ENCODE measurements around the gene FOXB1. TPM values are rescaled to one million over a fixed set of nuclear protein-coding genes. Genes with fewer than 3 reads are reported as not detected.

Gene FOXB1
- total and polyA plus RNA-seq, 9 of the 15 experiments (the other 6 are each of a cell fraction or from before 2014, with no cell fraction given): not detected

DNA sequence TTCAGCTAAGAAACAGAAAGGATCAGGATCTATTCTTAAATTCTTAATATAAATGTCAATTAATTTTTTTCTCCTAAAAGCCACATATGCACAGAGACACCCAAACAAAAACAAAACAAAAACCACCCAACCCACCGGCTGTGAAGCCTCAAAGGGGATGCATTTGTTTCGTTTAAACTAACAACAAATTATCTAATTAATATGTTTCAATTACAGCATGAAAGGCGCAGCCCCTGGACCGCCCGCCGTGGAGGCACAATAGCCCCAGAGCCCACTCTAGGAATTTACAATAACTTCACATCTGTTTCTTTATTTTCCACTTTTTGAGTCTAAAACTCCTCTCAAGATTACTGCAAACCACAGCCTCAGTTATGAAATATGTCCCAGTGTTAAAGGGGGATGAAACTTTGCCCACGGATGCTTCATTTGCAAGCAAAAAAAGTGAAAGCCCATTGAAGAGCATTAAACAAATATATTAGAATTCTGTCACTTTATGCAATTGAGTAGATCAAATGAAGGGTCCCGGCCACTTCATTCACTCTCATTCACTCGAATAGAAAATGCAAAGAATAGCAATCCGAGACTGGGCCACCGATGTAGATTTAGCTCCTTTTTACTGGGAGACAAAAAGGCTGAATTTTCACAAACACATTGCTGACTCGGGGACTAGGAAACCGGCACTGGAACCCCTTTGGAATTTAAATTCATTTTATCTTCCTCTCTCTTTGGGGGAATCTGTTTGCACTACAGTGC lies 6.0 kb downstream of the FOXB1 start:
- Histone ChIP-seq H3K27ac (ENCODE audit: extremely low read depth, low read depth, low read length) (no peak overlapping the region), H3K4me3 (no peak overlapping the region), H3K79me2 (ENCODE audit: control insufficient read depth, insufficient read depth, low read length) (no peaks in the 10 kb centered on the region), H3K4me2 (ENCODE audit: insufficient read depth, low read length) (no peak overlapping the region), H3K9me1 (ENCODE audit: control insufficient read depth, insufficient read depth, low read length) (no peaks in the 10 kb centered on the region), H3K27me3 (ENCODE audit: control insufficient read depth in 2 of 2, insufficient read depth in 2 of 2, low read length in 2 of 2) (peaks cover 0 to 10% of the 10 kb centered on the region in 2 experiments; a peak in 3 of 5 replicates), H2AFZ (ENCODE audit: low read depth, low read length) (no peak overlapping the region), H3K36me3 (ENCODE audit: control insufficient read depth, insufficient read depth, low read length) (no peaks in the 10 kb centered on the region), H3K9me3 (replicated peaks; ENCODE audit: control insufficient read depth, insufficient read depth, low read depth, low read length) (no peaks in the 10 kb centered on the region), H3K9ac (ENCODE audit: insufficient read depth in 1 of 2, low read depth in 2 of 2, low read length in 2 of 2) (no peak overlapping the region), H4K20me1 (replicated peaks; ENCODE audit: control insufficient read depth, insufficient read depth, low read length) (no peaks in the 10 kb centered on the region), H3K4me1 (replicated peaks in 1 of 2; ENCODE audit: control insufficient read depth in 2 of 2, insufficient read depth in 2 of 2, low read length in 2 of 2) (peaks cover 0 to 12% of the 10 kb centered on the region in 2 experiments; a peak in 2 of 5 replicates)
- in situ Hi-C loops (cut with MboI) (no loop called here), intact Hi-C loops (cut with micrococcal nuclease) (no loop called here)
- BruUV-seq (replicated peaks): no TSS peak
- DNase-seq (ENCODE audit: extremely low read depth in 1 of 4, low spot score in 3 of 4) (no peak), FAIRE-seq (no peak), ATAC-seq (no peak)
- TF ChIP-seq TAF9B (IDR thresholded peaks at IDR 0.05; ENCODE audit: partially characterized antibody): no peak
- no peak for TF ChIP-seq HDGF (IDR thresholded peaks at IDR 0.05)
- TF ChIP-seq, protein P1, sequence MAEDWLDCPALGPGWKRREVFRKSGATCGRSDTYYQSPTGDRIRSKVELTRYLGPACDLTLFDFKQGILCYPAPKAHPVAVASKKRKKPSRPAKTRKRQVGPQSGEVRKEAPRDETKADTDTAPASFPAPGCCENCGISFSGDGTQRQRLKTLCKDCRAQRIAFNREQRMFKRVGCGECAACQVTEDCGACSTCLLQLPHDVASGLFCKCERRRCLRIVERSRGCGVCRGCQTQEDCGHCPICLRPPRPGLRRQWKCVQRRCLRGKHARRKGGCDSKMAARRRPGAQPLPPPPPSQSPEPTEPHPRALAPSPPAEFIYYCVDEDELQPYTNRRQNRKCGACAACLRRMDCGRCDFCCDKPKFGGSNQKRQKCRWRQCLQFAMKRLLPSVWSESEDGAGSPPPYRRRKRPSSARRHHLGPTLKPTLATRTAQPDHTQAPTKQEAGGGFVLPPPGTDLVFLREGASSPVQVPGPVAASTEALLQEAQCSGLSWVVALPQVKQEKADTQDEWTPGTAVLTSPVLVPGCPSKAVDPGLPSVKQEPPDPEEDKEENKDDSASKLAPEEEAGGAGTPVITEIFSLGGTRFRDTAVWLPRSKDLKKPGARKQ (CRISPR knock-in tag; IDR thresholded peaks at IDR 0.05): no peak
- TF ChIP-seq ZNF586 (CRISPR knock-in tag; conservative IDR thresholded peaks at IDR 0.05): no peak
- TF ChIP-seq TCF7 (IDR thresholded peaks at IDR 0.05; ENCODE audit: borderline replicate concordance): no peak
- TF ChIP-seq, protein P2, sequence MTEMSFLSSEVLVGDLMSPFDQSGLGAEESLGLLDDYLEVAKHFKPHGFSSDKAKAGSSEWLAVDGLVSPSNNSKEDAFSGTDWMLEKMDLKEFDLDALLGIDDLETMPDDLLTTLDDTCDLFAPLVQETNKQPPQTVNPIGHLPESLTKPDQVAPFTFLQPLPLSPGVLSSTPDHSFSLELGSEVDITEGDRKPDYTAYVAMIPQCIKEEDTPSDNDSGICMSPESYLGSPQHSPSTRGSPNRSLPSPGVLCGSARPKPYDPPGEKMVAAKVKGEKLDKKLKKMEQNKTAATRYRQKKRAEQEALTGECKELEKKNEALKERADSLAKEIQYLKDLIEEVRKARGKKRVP (CRISPR knock-in tag; IDR thresholded peaks at IDR 0.05): no peak
- ChIA-PET CTCF (ENCODE audit: low intra/inter-chr PET ratio) (interaction anchor here (0.6 kb wide), 1 partner anchor 76 kb away, joined by 3 read pairs; no protein-coding TSS in a partner anchor), POLR2A (no interaction called here)
- under 1% methylated on average over 13 of the region's 13 CpGs for WGBS (ENCODE audit: insufficient coverage, low coverage, missing lambda C conversion rate)
